K562 (cell line): Measurements from ENCODE around the gene ARL14EP. TPM values are rescaled to one million over a fixed set of nuclear protein-coding genes. Genes with fewer than 3 reads are reported as not detected.

Experiments used
- ARHGAP35 ChIP-seq: fragments of 450-650 bp; IDR thresholded peaks from 2 replicates; pipeline ENCODE4 v1.6.1; 2018; ENCODE audit not compliant: partially characterized antibody
- ARID1B ChIP-seq: fragments of 450-650 bp; IDR thresholded peaks from 2 replicates; pipeline ENCODE4 v1.6.1; 2016; ENCODE audit warnings: antibody characterized with exemption, mild to moderate bottlenecking, inconsistent platforms
- BHLHE40 ChIP-seq: IDR thresholded peaks from 2 replicates; pipeline ENCODE4 v1.6.1; 2011; ENCODE audit warnings: low read length, improper control_type of control experiment
- CC2D1A ChIP-seq: fragments of 450-650 bp; IDR thresholded peaks from 2 replicates; pipeline ENCODE4 v1.6.1; 2017; ENCODE audit warnings: mild to moderate bottlenecking
- FOXA3 ChIP-seq, 2 experiments: fragments of 450-650 bp in 1 of 2; sonication (generic) in 1 of 2; formaldehyde crosslinking; IDR thresholded peaks in 1 of 2; conservative IDR thresholded peaks in 1 of 2; 2 replicates each; pipeline versions ENCODE4 v1.4.0 to v1.8.0; 2020 to 2022; ENCODE audit warnings: mild to moderate bottlenecking in 2 of 2, missing genetic modification reagents in 1 of 2
- FOXJ3 ChIP-seq: sonication (generic); formaldehyde crosslinking; IDR thresholded peaks from 2 replicates; pipeline ENCODE4 v1.4.0; 2020; ENCODE audit warnings: mild to moderate bottlenecking, missing genetic modification reagents
- HDAC8 ChIP-seq: fragments of 450-650 bp; IDR thresholded peaks from 2 replicates; pipeline ENCODE4 v1.6.1; 2016; ENCODE audit warnings: mild to moderate bottlenecking, missing genetic modification characterization, moderate library complexity, missing compliant biosample characterization
- HSF4 ChIP-seq: fragments of 250-450 bp; sonication (Bioruptor Pico); IDR thresholded peaks from 2 replicates; pipeline ENCODE4 v2.1.2; 2022; ENCODE audit warnings: mild to moderate bottlenecking, moderate library complexity, borderline replicate concordance
- MCM3 ChIP-seq: fragments of 450-650 bp; IDR thresholded peaks from 2 replicates; pipeline ENCODE4 v1.6.1; 2016
- MEF2A ChIP-seq: IDR thresholded peaks from 2 replicates; pipeline ENCODE4 v1.6.1; 2011; ENCODE audit warnings: low read depth, mild to moderate bottlenecking, low read length, moderate library complexity; ENCODE audit not compliant: control insufficient read depth
- MTA2 ChIP-seq: fragments of 450-650 bp; IDR thresholded peaks from 2 replicates; pipeline ENCODE4 v1.6.1; 2016; ENCODE audit warnings: low read depth
- OTX1 ChIP-seq: fragments of 450-650 bp; formaldehyde crosslinking; IDR thresholded peaks from 2 replicates; pipeline ENCODE4 v1.4.0; 2022; ENCODE audit warnings: mild to moderate bottlenecking
- PHF8 ChIP-seq: fragments of 200-600 bp; sonication (generic); IDR thresholded peaks from 2 replicates; pipeline ENCODE4 v1.6.1; 2012; ENCODE audit warnings: mixed run types, mild to moderate bottlenecking, inconsistent platforms, low read length, moderate library complexity, borderline replicate concordance
- POLR2B ChIP-seq: fragments of 450-650 bp; IDR thresholded peaks from 2 replicates; pipeline ENCODE4 v1.6.1; 2018; ENCODE audit warnings: low read depth; ENCODE audit not compliant: partially characterized antibody
- POU5F1 ChIP-seq: fragments of 150-350 bp; IDR thresholded peaks from 2 replicates; pipeline ENCODE4 v1.6.1; 2014; ENCODE audit warnings: borderline replicate concordance, low read length, low read depth, mild to moderate bottlenecking; ENCODE audit not compliant: partially characterized antibody
- SETDB1 ChIP-seq: IDR thresholded peaks from one replicate; pipeline ENCODE4 v1.6.1; 2012; ENCODE audit warnings: low read length, control low read depth, inconsistent platforms
- SIN3A ChIP-seq, 2 experiments: fragments of 150-350 bp in 1 of 2; IDR thresholded peaks; 2 replicates each; pipeline ENCODE4 v1.6.1; 2011 to 2016; ENCODE audit warnings: borderline replicate concordance in 2 of 2, low read depth in 2 of 2, low read length in 2 of 2, mild to moderate bottlenecking in 2 of 2, moderate library complexity in 2 of 2; ENCODE audit not compliant: control insufficient read depth in 1 of 2
- SMAD1 ChIP-seq: fragments of 150-350 bp; IDR thresholded peaks from 2 replicates; pipeline ENCODE4 v1.6.1; 2014; ENCODE audit warnings: low read length, low read depth; ENCODE audit not compliant: partially characterized antibody
- THAP7 ChIP-seq: fragments of 250-450 bp; sonication (Bioruptor Pico); IDR thresholded peaks from 2 replicates; pipeline ENCODE4 v1.5.0; 2021
- USF2 ChIP-seq: sonication (generic); formaldehyde crosslinking; IDR thresholded peaks from 2 replicates; pipeline ENCODE4 v1.5.0; 2020; ENCODE audit warnings: missing genetic modification reagents
- ZBTB1 ChIP-seq: sonication (generic); formaldehyde crosslinking; IDR thresholded peaks from 2 replicates; pipeline ENCODE4 v1.8.1; 2023; ENCODE audit warnings: missing genetic modification reagents, low read depth, mild to moderate bottlenecking, borderline replicate concordance
- ZNF217 ChIP-seq: sonication (generic); formaldehyde crosslinking; IDR thresholded peaks from 2 replicates; pipeline ENCODE4 v1.8.0; 2022; ENCODE audit warnings: mild to moderate bottlenecking, missing genetic modification reagents
- ZNF354B ChIP-seq: fragments of 250-450 bp; sonication (Bioruptor Pico); IDR thresholded peaks from 2 replicates; pipeline ENCODE4 v1.4.0; 2020
- ZNF384 ChIP-seq: IDR thresholded peaks from 2 replicates; pipeline ENCODE4 v1.6.1; 2012; ENCODE audit warnings: low read depth, low read length, improper control_type of control experiment
- ZNF395 ChIP-seq: fragments of 200-800 bp; sonication (Bioruptor generic); IDR thresholded peaks from 2 replicates; pipeline ENCODE4 v1.6.1; 2017; ENCODE audit warnings: missing genetic modification characterization, missing compliant biosample characterization
- ZZZ3 ChIP-seq: fragments of 450-650 bp; IDR thresholded peaks from 2 replicates; pipeline ENCODE4 v1.6.1; 2016; ENCODE audit warnings: antibody characterized with exemption, mild to moderate bottlenecking, moderate library complexity
- polyA plus RNA-seq, 8 experiments: library from polyadenylated mRNA; depleted of rRNA in 4 of 8; stranded (reverse) in 5 of 8; unstranded in 3 of 8; fragments of >200 nt; fragmentation: Nextera tagmentation in 2 of 8; fragmentation: Illumina TruSeq in 1 of 8; extraction: Ambion mirVana in 2 of 8; extraction: Trizol in 1 of 8; gene quantifications; 2 replicates each; pipeline versions ENCODE4 v1.2.1 to v1.2.3, GENCODE V29; 2011 to 2014; ENCODE audit warnings: inconsistent platforms in 1 of 8, missing spikeins in 1 of 8
- total RNA-seq, 7 experiments: library from RNA; depleted of rRNA in 6 of 7; stranded (reverse); fragments of >200 nt in 6 of 7; fragmentation: Illumina TruSeq in 2 of 7; extraction: Trizol in 2 of 7; gene quantifications; 2 replicates each; pipeline versions ENCODE4 v1.2.1 to v1.2.3, GENCODE V29; 2011 to 2021; ENCODE audit warnings: low replicate concordance in 1 of 7

Gene ARL14EP
- total and polyA plus RNA-seq, 9 of the 15 experiments (the other 6 are each of a cell fraction or from before 2014, with no cell fraction given): 11.4 to 42.7 (median 25.9) TPM

- TF ChIP-seq SETDB1 (no peak), ZZZ3 (no peak; the same call in 1 of the 2 replicates), PHF8 (peak; percentile 99), ZNF395 (peak; percentile 77), ARHGAP35 (no peak), POLR2B (peak; percentile 96), FOXJ3 (CRISPR knock-in tag) (no peak), CC2D1A (peak; percentile 64; the same call in 1 of the 2 replicates), ZNF354B (CRISPR knock-in tag) (no peak), SIN3A (IDR thresholded peaks at IDR 0.05; ENCODE audit: borderline replicate concordance in 2 of 2, control insufficient read depth in 1 of 2, low read depth in 2 of 2, low read length in 2 of 2) (peak; percentile 64 to 83; a peak in 3 of 4 replicates), FOXA3 (CRISPR knock-in tag; conservative IDR thresholded peaks at IDR 0.05 in 1 of 2, IDR thresholded peaks at IDR 0.05 in 1 of 2) (no peak; a peak in 1 of 4 replicates), POU5F1 (no peak), BHLHE40 (peak; percentile 67), MTA2 (no peak), MCM3 (no peak), USF2 (CRISPR knock-in tag) (no peak), ZNF217 (CRISPR knock-in tag) (no peak), ZBTB1 (CRISPR knock-in tag) (peak; percentile 81; the same call in 1 of the 2 replicates), THAP7 (0 out of 2 replicates have a peak, but pooled peaks have one; percentile 66), MEF2A (no peak), ARID1B (peak; percentile 50), HSF4 (no peak), OTX1 (CRISPR knock-in tag) (0 out of 2 replicates have a peak, but pooled peaks have one; percentile 20), HDAC8 (tag) (no peak), SMAD1 (peak; percentile 57), ZNF384 (no peak)
Measured at GRCh38 chr11:30322826-30323710, at the start of gene ARL14EP (continued).
